Measurements from ENCODE around the gene CPA2. TPM values are rescaled to one million over a fixed set of nuclear protein-coding genes. Genes with fewer than 3 reads are reported as not detected.
"Not testable (repeated sequence)": the region's sequence is repeated elsewhere in the genome, so short reads cannot be mapped to it uniquely, and the experiment has no call there.

CPA2 gene
- polyA plus RNA-seq (ENCODE audit: insufficient read length in 4 of 4) = under 1 TPM; 0.34 to 0.90 (median 0.49) TPM

GRCh38 chr7:130266258-130266960 is at the start of gene CPA2:
TSS of gene CPA2 (plus strand) at chr7:130266863. CDS start at chr7:130266882, 19 bp downstream.
- DNase-seq (ENCODE audit: low read depth in 4 of 4, low spot score in 3 of 4) = no peak

- no peak for DNase-seq (ENCODE audit: low read depth in 4 of 4, low spot score in 3 of 4)
Measured at GRCh38 chr7:130218806-130219620, 47.6 kb upstream of the CPA2 start.

GRCh38 chr7:130219871-130220270 is 46.8 kb upstream of the CPA2 start:
- no peak for DNase-seq (ENCODE audit: low read depth in 4 of 4, low spot score in 3 of 4)

- DNase-seq (ENCODE audit: low read depth in 4 of 4, low spot score in 3 of 4) = no peak
Measured at GRCh38 chr7:130221746-130222145, 44.9 kb upstream of the CPA2 start.

GRCh38 chr7:130223646-130224045 is 43.0 kb upstream of the CPA2 start:
- DNase-seq (ENCODE audit: low read depth in 4 of 4, low spot score in 3 of 4) = no peak

- no peak for DNase-seq (ENCODE audit: low read depth in 4 of 4, low spot score in 3 of 4)
Measured at GRCh38 chr7:130224210-130224609, 42.5 kb upstream of the CPA2 start.

GRCh38 chr7:130224923-130225322 is 41.7 kb upstream of the CPA2 start:
- not testable (repeated sequence) for DNase-seq (ENCODE audit: low read depth in 4 of 4, low spot score in 3 of 4)

GRCh38 chr7:130226333-130226732 is 40.3 kb upstream of the CPA2 start:
- no peak for DNase-seq (ENCODE audit: low read depth in 4 of 4, low spot score in 3 of 4)

- DNase-seq (ENCODE audit: low read depth in 4 of 4, low spot score in 3 of 4) = no peak
Measured at GRCh38 chr7:130227883-130228575, 38.6 kb upstream of the CPA2 start.

- no peak for DNase-seq (ENCODE audit: low read depth in 4 of 4, low spot score in 3 of 4)
Measured at GRCh38 chr7:130228840-130229502, 37.7 kb upstream of the CPA2 start.

GRCh38 chr7:130229981-130230380 is 36.7 kb upstream of the CPA2 start:
- DNase-seq (ENCODE audit: low read depth in 4 of 4, low spot score in 3 of 4) = not testable (repeated sequence)

GRCh38 chr7:130231792-130232191 is 34.9 kb upstream of the CPA2 start:
- DNase-seq (ENCODE audit: low read depth in 4 of 4, low spot score in 3 of 4) = no peak

- no peak for DNase-seq (ENCODE audit: low read depth in 4 of 4, low spot score in 3 of 4)
Measured at GRCh38 chr7:130232209-130232608, 34.5 kb upstream of the CPA2 start.

- DNase-seq (ENCODE audit: low read depth in 4 of 4, low spot score in 3 of 4) = no peak
Measured at GRCh38 chr7:130234078-130234477, 32.6 kb upstream of the CPA2 start.

GRCh38 chr7:130236361-130236760 is 30.3 kb upstream of the CPA2 start:
- not testable (repeated sequence) for DNase-seq (ENCODE audit: low read depth in 4 of 4, low spot score in 3 of 4)

GRCh38 chr7:130240240-130240639 is 26.4 kb upstream of the CPA2 start:
- DNase-seq (ENCODE audit: low read depth in 4 of 4, low spot score in 3 of 4) = no peak

GRCh38 chr7:130242198-130243014 is 24.3 kb upstream of the CPA2 start:
- no peak for DNase-seq (ENCODE audit: low read depth in 4 of 4, low spot score in 3 of 4)

- DNase-seq (ENCODE audit: low read depth in 4 of 4, low spot score in 3 of 4) = not testable (repeated sequence)
Measured at GRCh38 chr7:130243486-130243885, 23.2 kb upstream of the CPA2 start.

GRCh38 chr7:130246491-130246890 is 20.2 kb upstream of the CPA2 start:
- DNase-seq (ENCODE audit: low read depth in 4 of 4, low spot score in 3 of 4) = not testable (repeated sequence)

- DNase-seq (ENCODE audit: low read depth in 4 of 4, low spot score in 3 of 4) = not testable (repeated sequence)
Measured at GRCh38 chr7:130248842-130249241, 17.8 kb upstream of the CPA2 start.
